ENCODE measurements around the gene C10orf62. TPM values are rescaled to one million over a fixed set of nuclear protein-coding genes. Genes with fewer than 3 reads are reported as not detected.

The C10orf62 gene
- total and polyA plus RNA-seq, 2 of the 13 experiments (the other 11 are each of a cell fraction or from before 2014, with no cell fraction given): 0.61 to 1.6 TPM

- POLR2A ChIA-PET: interaction anchor here (1.0 kb wide), 1 partner anchor 59 kb away, joined by 3 read pairs; the partner anchor contains the start of gene AVPI1
- Histone ChIP-seq H4K20me1 (ENCODE audit: insufficient read depth, low read length) (no peaks in the 10 kb centered on the region), H3K4me2 (ENCODE audit: low read depth, low read length) (no peak overlapping the region), H3K9me3 (ENCODE audit: low read length) (no peaks in the 10 kb centered on the region), H2AFZ (ENCODE audit: low read length) (no peak overlapping the region), H3K27ac (ENCODE audit: extremely low read length, insufficient read depth, low read length) (no peak overlapping the region), H3K9ac (ENCODE audit: insufficient read depth, low read depth, low read length) (no peak overlapping the region), H3K27me3 (ENCODE audit: control insufficient read depth in 1 of 2, insufficient read depth in 2 of 2, low read length in 2 of 2) (no peaks in the 10 kb centered on the region), H3K36me3 (replicated peaks in 1 of 2; ENCODE audit: control insufficient read depth in 1 of 2, insufficient read depth in 2 of 2, low read length in 2 of 2) (no peaks in the 10 kb centered on the region), H3K4me3 (replicated peaks in 1 of 3; ENCODE audit: insufficient read depth in 1 of 3, low read depth in 2 of 3, low read length in 3 of 3) (no peak overlapping the region), H3K79me2 (ENCODE audit: insufficient read depth, low read length) (no peaks in the 10 kb centered on the region), H3K4me1 (ENCODE audit: insufficient read depth, low read length) (peaks cover 43% of the 10 kb centered on the region)
- intact Hi-C loops (cut with micrococcal nuclease; ENCODE audit: unreplicated experiment): no loop called here
- DNase-seq (ENCODE audit: low spot score) (no peak), ATAC-seq (no peak), FAIRE-seq (no peak)
- 32% methylated on average over 4 of the region's 4 CpGs for WGBS (ENCODE audit: low lambda C conversion rate)
- in situ Hi-C loops (cut with HindIII; ENCODE audit: extremely low pct_ligation_motif_present, low pct_unique_long_range_greater_than_20kb): no loop called here
- CTCF ChIA-PET (ENCODE audit: low intra/inter-chr PET ratio, low total read pairs): no interaction called here
- BruUV-seq (replicated peaks): no TSS peak
- TF ChIP-seq ZNF30 (CRISPR knock-in tag; IDR thresholded peaks at IDR 0.05): no peak
- TF ChIP-seq BORCS8-MEF2B (CRISPR knock-in tag; IDR thresholded peaks at IDR 0.05): no peak
- TF ChIP-seq PHF8 (CRISPR knock-in tag; IDR thresholded peaks at IDR 0.05): no peak
- no peak for TF ChIP-seq SMYD3 (CRISPR knock-in tag; IDR thresholded peaks at IDR 0.05)
- no peak for TF ChIP-seq MTA3 (CRISPR knock-in tag; IDR thresholded peaks at IDR 0.05)
- no peak for TF ChIP-seq NAIF1 (CRISPR knock-in tag; IDR thresholded peaks at IDR 0.05; ENCODE audit: borderline replicate concordance)
- TF ChIP-seq, protein P1, sequence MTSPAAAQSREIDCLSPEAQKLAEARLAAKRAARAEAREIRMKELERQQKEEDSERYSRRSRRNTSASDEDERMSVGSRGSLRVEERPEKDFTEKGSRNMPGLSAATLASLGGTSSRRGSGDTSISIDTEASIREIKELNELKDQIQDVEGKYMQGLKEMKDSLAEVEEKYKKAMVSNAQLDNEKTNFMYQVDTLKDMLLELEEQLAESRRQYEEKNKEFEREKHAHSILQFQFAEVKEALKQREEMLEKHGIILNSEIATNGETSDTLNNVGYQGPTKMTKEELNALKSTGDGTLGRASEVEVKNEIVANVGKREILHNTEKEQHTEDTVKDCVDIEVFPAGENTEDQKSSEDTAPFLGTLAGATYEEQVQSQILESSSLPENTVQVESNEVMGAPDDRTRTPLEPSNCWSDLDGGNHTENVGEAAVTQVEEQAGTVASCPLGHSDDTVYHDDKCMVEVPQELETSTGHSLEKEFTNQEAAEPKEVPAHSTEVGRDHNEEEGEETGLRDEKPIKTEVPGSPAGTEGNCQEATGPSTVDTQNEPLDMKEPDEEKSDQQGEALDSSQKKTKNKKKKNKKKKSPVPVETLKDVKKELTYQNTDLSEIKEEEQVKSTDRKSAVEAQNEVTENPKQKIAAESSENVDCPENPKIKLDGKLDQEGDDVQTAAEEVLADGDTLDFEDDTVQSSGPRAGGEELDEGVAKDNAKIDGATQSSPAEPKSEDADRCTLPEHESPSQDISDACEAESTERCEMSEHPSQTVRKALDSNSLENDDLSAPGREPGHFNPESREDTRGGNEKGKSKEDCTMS (CRISPR knock-in tag; conservative IDR thresholded peaks at IDR 0.05): no peak
These were observed 38.2 kb downstream of the C10orf62 start for GRCh38 chr10:97627731-97628130.

GRCh38 chr10:97628228-97628627 is 38.7 kb downstream of the C10orf62 start:
- Histone ChIP-seq H3K27me3 (ENCODE audit: control insufficient read depth in 1 of 2, insufficient read depth in 2 of 2, low read length in 2 of 2) (no peaks in the 10 kb centered on the region), H4K20me1 (ENCODE audit: insufficient read depth, low read length) (no peaks in the 10 kb centered on the region), H3K4me2 (ENCODE audit: low read depth, low read length) (no peak overlapping the region), H2AFZ (ENCODE audit: low read length) (no peak overlapping the region), H3K9ac (ENCODE audit: insufficient read depth, low read depth, low read length) (no peak overlapping the region), H3K79me2 (ENCODE audit: insufficient read depth, low read length) (no peaks in the 10 kb centered on the region), H3K36me3 (replicated peaks in 1 of 2; ENCODE audit: control insufficient read depth in 1 of 2, insufficient read depth in 2 of 2, low read length in 2 of 2) (no peaks in the 10 kb centered on the region), H3K9me3 (ENCODE audit: low read length) (no peaks in the 10 kb centered on the region), H3K27ac (ENCODE audit: extremely low read length, insufficient read depth, low read length) (no peak overlapping the region), H3K4me1 (ENCODE audit: insufficient read depth, low read length) (peaks cover 38% of the 10 kb centered on the region), H3K4me3 (replicated peaks in 1 of 3; ENCODE audit: insufficient read depth in 1 of 3, low read depth in 2 of 3, low read length in 3 of 3) (no peak overlapping the region)
- FAIRE-seq (no peak), DNase-seq (ENCODE audit: low spot score) (no peak), ATAC-seq (no peak)
- in situ Hi-C loops (cut with HindIII; ENCODE audit: extremely low pct_ligation_motif_present, low pct_unique_long_range_greater_than_20kb) (no loop called here), intact Hi-C loops (cut with micrococcal nuclease; ENCODE audit: unreplicated experiment) (no loop called here)
- CTCF ChIA-PET (ENCODE audit: low intra/inter-chr PET ratio, low total read pairs): no interaction called here
- BruUV-seq (replicated peaks): no TSS peak
- 60% methylated on average over 3 of the region's 3 CpGs for WGBS (ENCODE audit: low lambda C conversion rate)
- POLR2A ChIA-PET: interaction anchor here (1.0 kb wide), 1 partner anchor 59 kb away, joined by 3 read pairs; the partner anchor contains the start of gene AVPI1
- no peak for TF ChIP-seq KAT2B (IDR thresholded peaks at IDR 0.05; ENCODE audit: borderline replicate concordance, low read depth, low read length)
- no peak for TF ChIP-seq ZNF136 (CRISPR knock-in tag; IDR thresholded peaks at IDR 0.05; ENCODE audit: low read depth)
- TF ChIP-seq BRCA1 (CRISPR knock-in tag; IDR thresholded peaks at IDR 0.05): no peak
- TF ChIP-seq HMGA1 (CRISPR knock-in tag; conservative IDR thresholded peaks at IDR 0.05): no peak
- no peak for TF ChIP-seq NKX3-1 (CRISPR knock-in tag; IDR thresholded peaks at IDR 0.05)
- no peak for TF ChIP-seq FOXA3 (CRISPR knock-in tag; IDR thresholded peaks at IDR 0.05)
- TF ChIP-seq TBP (CRISPR knock-in tag; IDR thresholded peaks at IDR 0.05): no peak
- no peak for TF ChIP-seq ZNF747 (CRISPR knock-in tag; IDR thresholded peaks at IDR 0.05; ENCODE audit: borderline replicate concordance)
